ENCODE results near the gene HNRNPR. TPM values are rescaled to one million over a fixed set of nuclear protein-coding genes. Genes with fewer than 3 reads are reported as not detected.

HNRNPR gene
- total and polyA plus RNA-seq, 2 donors (not counting 3 experiments of a cell fraction or from before 2014, with no cell fraction given) = 111 to 171 TPM

- no peaks in the 10 kb centered on the region for H3K79me2 ChIP-seq (ENCODE audit: control insufficient read depth, insufficient read depth, low read length)
- dilution Hi-C loops (cut with MboI; ENCODE audit: extremely low pct_ligation_motif_present, low sequenced_read_pairs) (no loop called here), intact Hi-C loops (cut with micrococcal nuclease) (loop anchor here (5.0 kb wide), 1 partner anchor 81 kb away; no protein-coding TSS in a partner anchor)
- POLR2A ChIA-PET = no interaction called here
- peaks cover 3 to 15% of the 10 kb centered on the region in 2 experiments for H3K36me3 ChIP-seq (ENCODE audit: control insufficient read depth in 2 of 2, extremely low read depth in 1 of 2, insufficient read depth in 2 of 2, low read length in 2 of 2)
- no peak overlapping the region for H3K27ac ChIP-seq (ENCODE audit: insufficient read depth, low read depth, low read length)
- no peak overlapping the region for H3K9ac ChIP-seq (replicated peaks; ENCODE audit: extremely low read depth, insufficient read depth, low read length)
- no peak overlapping the region for H2AFZ ChIP-seq (ENCODE audit: low read depth, low read length)
- H3K4me2 ChIP-seq (ENCODE audit: insufficient read depth, low read length) = no peak overlapping the region
- FAIRE-seq (no peak), DNase-seq (ENCODE audit: low read depth, low spot score) (no peak)
- peaks cover 16% of the 10 kb centered on the region for H3K4me1 ChIP-seq (ENCODE audit: control insufficient read depth, extremely low read depth, insufficient read depth, low read length)
- no peak overlapping the region for H3K4me3 ChIP-seq (replicated peaks in 1 of 3; ENCODE audit: insufficient read depth in 1 of 3, low read depth in 1 of 3, low read length in 3 of 3)
- no peaks in the 10 kb centered on the region for H3K9me3 ChIP-seq (replicated peaks; ENCODE audit: control insufficient read depth, insufficient read depth, low read length)
- no peaks in the 10 kb centered on the region for H3K27me3 ChIP-seq (ENCODE audit: control insufficient read depth in 2 of 2, insufficient read depth in 2 of 2, low read length in 2 of 2)
- H3K9me1 ChIP-seq (replicated peaks; ENCODE audit: control insufficient read depth, extremely low read depth, insufficient read depth, low read length) = no peaks in the 10 kb centered on the region
- TF ChIP-seq POLR2A (IDR thresholded peaks at IDR 0.05; ENCODE audit: low read depth, low read length) (peak; percentile 21), MYC (IDR thresholded peaks at IDR 0.05; ENCODE audit: low read depth, low read length) (no peak), GATA2 (IDR thresholded peaks at IDR 0.05; ENCODE audit: insufficient read depth, insufficient read length, low read depth, low read length) (no peak), FOS (IDR thresholded peaks at IDR 0.05; ENCODE audit: borderline replicate concordance, insufficient read depth, low read length) (no peak), JUN (IDR thresholded peaks at IDR 0.05; ENCODE audit: borderline replicate concordance, insufficient read depth, insufficient read length, low read depth) (no peak), MAX (IDR thresholded peaks at IDR 0.05; ENCODE audit: insufficient read depth, insufficient read length) (no peak), EZH2 (IDR thresholded peaks at IDR 0.05; ENCODE audit: borderline replicate concordance, low read depth, low read length, severe bottlenecking) (no peak)
- H4K20me1 ChIP-seq (replicated peaks; ENCODE audit: control insufficient read depth, extremely low read depth, insufficient read depth, low read length) = no peaks in the 10 kb centered on the region
- BruUV-seq (replicated peaks) = no TSS peak
- CTCF ChIA-PET = interaction anchor here (0.8 to 1.6 kb wide), 3 partner anchors 21 to 266 kb away, joined by 3 to 4 read pairs (median 3); no protein-coding TSS in a partner anchor
Observed at GRCh38 chr1:23278717-23279116, 65.4 kb downstream of the HNRNPR start.

- Histone ChIP-seq H3K9me1 (replicated peaks; ENCODE audit: control insufficient read depth, extremely low read depth, insufficient read depth, low read length) (no peaks in the 10 kb centered on the region), H3K27me3 (ENCODE audit: control insufficient read depth in 2 of 2, insufficient read depth in 2 of 2, low read length in 2 of 2) (no peaks in the 10 kb centered on the region), H3K27ac (ENCODE audit: insufficient read depth, low read depth, low read length) (no peak overlapping the region), H4K20me1 (replicated peaks; ENCODE audit: control insufficient read depth, extremely low read depth, insufficient read depth, low read length) (no peaks in the 10 kb centered on the region), H3K9me3 (replicated peaks; ENCODE audit: control insufficient read depth, insufficient read depth, low read length) (no peaks in the 10 kb centered on the region), H3K4me1 (ENCODE audit: control insufficient read depth, extremely low read depth, insufficient read depth, low read length) (peaks cover 6% of the 10 kb centered on the region), H2AFZ (ENCODE audit: low read depth, low read length) (no peak overlapping the region), H3K4me2 (ENCODE audit: insufficient read depth, low read length) (no peak overlapping the region), H3K9ac (replicated peaks; ENCODE audit: extremely low read depth, insufficient read depth, low read length) (no peak overlapping the region), H3K36me3 (ENCODE audit: control insufficient read depth in 2 of 2, extremely low read depth in 1 of 2, insufficient read depth in 2 of 2, low read length in 2 of 2) (peaks cover 3 to 8% of the 10 kb centered on the region in 2 experiments), H3K79me2 (ENCODE audit: control insufficient read depth, insufficient read depth, low read length) (no peaks in the 10 kb centered on the region), H3K4me3 (replicated peaks in 1 of 3; ENCODE audit: insufficient read depth in 1 of 3, low read depth in 1 of 3, low read length in 3 of 3) (no peak overlapping the region)
- dilution Hi-C loops (cut with MboI; ENCODE audit: extremely low pct_ligation_motif_present, low sequenced_read_pairs) = no loop called here
- POLR2A ChIA-PET = no interaction called here
- TF ChIP-seq JUN (IDR thresholded peaks at IDR 0.05; ENCODE audit: borderline replicate concordance, insufficient read depth, insufficient read length, low read depth) (no peak), CTCF (IDR thresholded peaks at IDR 0.05; ENCODE audit: extremely low read depth in 1 of 2, insufficient read depth in 1 of 2, low read depth in 1 of 2, low read length in 2 of 2) (no peak), EZH2 (IDR thresholded peaks at IDR 0.05; ENCODE audit: borderline replicate concordance, low read depth, low read length, severe bottlenecking) (no peak), MAX (IDR thresholded peaks at IDR 0.05; ENCODE audit: insufficient read depth, insufficient read length) (no peak)
- intact Hi-C loops (cut with micrococcal nuclease) = loop anchor here (2.0 to 5.0 kb wide), 2 partner anchors 79 to 180 kb away; no protein-coding TSS in a partner anchor
- CTCF ChIA-PET = no interaction called here
- FAIRE-seq = no peak
- DNase-seq (ENCODE audit: low read depth, low spot score) = no peak
- no TSS peak for BruUV-seq (replicated peaks)
Observed at GRCh38 chr1:23276531-23276930, 67.6 kb downstream of the HNRNPR start.

Measured in endothelial cell of umbilical vein (primary cell).